T-cell (primary cell): ENCODE measurements around the gene ASMTL. TPM values are rescaled to one million over a fixed set of nuclear protein-coding genes. Genes with fewer than 3 reads are reported as not detected.

Experiments
- ATAC-seq, 4 experiments: fragments of 200-7000 bp in 3 of 4; fragments of 150-1000 bp in 1 of 4; cut with Tn5 transposase; replicated peaks in 1 of 4; 1 replicate in 3 of 4; 2 replicates in 1 of 4; pipeline ENCODE4 v1.10.0; 2021; ENCODE audit warnings: moderate library complexity in 3 of 4, mild to moderate bottlenecking in 2 of 4, moderate number of reproducible peaks in 1 of 4
- CTCF ChIA-PET, 2 donors: fragments of 300-600 bp; sonication (Branson Sonifier 250); formaldehyde crosslinking; loops; one replicate each; lab custom pipeline; 2022; ENCODE audit warnings: antibody characterized with exemption in 2 of 2; lab: Charles Lee
- POLR2A ChIA-PET, 2 donors: fragments of 300-600 bp; sonication (Branson Sonifier 250); formaldehyde crosslinking; loops; one replicate each; lab custom pipeline; 2022; ENCODE audit warnings: antibody characterized with exemption in 2 of 2; lab: Charles Lee
- DNase-seq, 35 experiments: peaks; one replicate each; pipeline versions ENCODE4 v3.0.0 to v3.0.0-alpha.2; 2013 to 2023
- H3K27ac ChIP-seq: one replicate; pipeline ENCODE4 v1.5.1; 2013; ENCODE audit warnings: low read length
- H3K27me3 ChIP-seq, 2 experiments: replicated peaks in 1 of 2; 1 replicate in 1 of 2; 2 replicates in 1 of 2; pipeline versions ENCODE4 v1.6.1 to v1.7.0; 2013; ENCODE audit warnings: low read length in 1 of 2, mixed read lengths in 1 of 2; ENCODE audit not compliant: control insufficient read depth in 2 of 2, insufficient read depth in 2 of 2; ENCODE audit errors: extremely low read depth in 1 of 2
- H3K36me3 ChIP-seq, 2 donors: 1 replicate in 1 of 2; 2 replicates in 1 of 2; pipeline versions ENCODE4 v1.6.1 to v1.7.0; 2013; ENCODE audit warnings: low read length in 1 of 2; ENCODE audit not compliant: control insufficient read depth in 2 of 2, insufficient read depth in 1 of 2; ENCODE audit errors: extremely low read depth in 1 of 2
- H3K4me1 ChIP-seq, 2 experiments: 1 replicate in 1 of 2; 2 replicates in 1 of 2; pipeline versions ENCODE4 v1.6.1 to v1.7.0; 2013; ENCODE audit warnings: low read length in 2 of 2, mixed read lengths in 1 of 2; ENCODE audit not compliant: insufficient read depth in 2 of 2, control insufficient read depth in 1 of 2; ENCODE audit errors: extremely low read depth in 1 of 2
- H3K4me3 ChIP-seq, 2 donors: 1 replicate in 1 of 2; 2 replicates in 1 of 2; pipeline versions ENCODE4 v1.5.1 to v1.7.0; 2013; ENCODE audit warnings: mild to moderate bottlenecking in 2 of 2, low read length in 1 of 2, moderate library complexity in 1 of 2; ENCODE audit not compliant: control insufficient read depth in 1 of 2; ENCODE audit errors: extremely low read depth in 1 of 2
- H3K9me3 ChIP-seq: 2 replicates; pipeline ENCODE4 v1.7.0; 2013
- H3K27ac Mint-ChIP-seq, 2 donors: one replicate each; pipeline ENCODE4 v1.8.0; 2020 to 2021; ENCODE audit warnings: mild to moderate bottlenecking in 2 of 2, mixed read lengths in 2 of 2
- H3K27me3 Mint-ChIP-seq, 2 donors: one replicate each; pipeline ENCODE4 v1.8.0; 2021 to 2022; ENCODE audit warnings: mixed read lengths in 2 of 2
- H3K36me3 Mint-ChIP-seq: one replicate; pipeline ENCODE4 v1.8.0; 2021; ENCODE audit warnings: mixed read lengths
- H3K4me1 Mint-ChIP-seq, 3 donors: one replicate each; pipeline ENCODE4 v1.8.0; 2020 to 2022; ENCODE audit warnings: mixed read lengths in 3 of 3, mild to moderate bottlenecking in 1 of 3
- H3K4me3 Mint-ChIP-seq, 3 donors: one replicate each; pipeline ENCODE4 v1.8.0; 2020 to 2022; ENCODE audit warnings: mild to moderate bottlenecking in 3 of 3, mixed read lengths in 3 of 3, moderate library complexity in 3 of 3
- H3K9me3 Mint-ChIP-seq, 3 donors: one replicate each; pipeline ENCODE4 v1.8.0; 2020 to 2022; ENCODE audit warnings: mixed read lengths in 3 of 3
- WGBS: methylation state at CpG from one replicate; pipeline ENCODE4 v1.1.5; 2013; ENCODE audit warnings: missing lambda C conversion rate; ENCODE audit not compliant: insufficient coverage; 5-methylcytosine and 5-hydroxymethylcytosine counted together
- total RNA-seq, 35 experiments: library from RNA in 6 of 35; stranded (reverse) in 6 of 35; fragments of 120-200 nt in 1 of 35; gene quantifications; one replicate each; pipeline versions ENCODE4 v1.2.1 to v1.2.4 and lab custom pipeline; 2013 to 2026

ASMTL gene
- total RNA-seq, 5 donors from 2014 or later (not counting 1 experiment from before 2014, with no cell fraction given) = 44.9 to 48.8 (median 45.4) TPM

GRCh38 chrX:1472975-1473374 is 20.3 kb upstream of the ASMTL start:
- H3K27me3 Mint-ChIP-seq = no peaks in the 10 kb centered on the region
- Histone ChIP-seq H3K27me3 (no peaks in the 10 kb centered on the region), H3K4me1 (peaks cover 32 to 72% of the 10 kb centered on the region in 2 experiments), H3K4me3 (no peak overlapping the region), H3K27ac (no peak overlapping the region), H3K36me3 (peaks cover 8 to 22% of the 10 kb centered on the region in 2 donors), H3K9me3 (no peaks in the 10 kb centered on the region)
- 96% methylated on average over 2 of the region's 2 CpGs for WGBS
- no peak for ATAC-seq
- DNase-seq = peak in 1 of 35 experiments; percentile 2
- CTCF ChIA-PET = no interaction called here
- peaks cover 0 to 24% (median 0%) of the 10 kb centered on the region in 3 donors for H3K9me3 Mint-ChIP-seq
- no peak overlapping the region for H3K27ac Mint-ChIP-seq
- H3K4me3 Mint-ChIP-seq = peak overlapping the region in 1 of 3 donors; percentile 89
- H3K4me1 Mint-ChIP-seq = peaks cover 59 to 91% (median 88%) of the 10 kb centered on the region in 3 donors
- H3K36me3 Mint-ChIP-seq = peaks cover 57% of the 10 kb centered on the region
- POLR2A ChIA-PET = no interaction called here

GRCh38 chrX:1468250-1468772 is 15.6 kb upstream of the ASMTL start:
- POLR2A ChIA-PET = no interaction called here
- Mint-ChIP-seq H3K4me1 (peaks cover 75 to 91% (median 91%) of the 10 kb centered on the region in 3 donors), H3K4me3 (peak overlapping the region; percentile 54 to 78 (median 68)), H3K36me3 (peaks cover 38% of the 10 kb centered on the region), H3K27me3 (no peaks in the 10 kb centered on the region), H3K9me3 (peaks cover 0 to 14% (median 0%) of the 10 kb centered on the region in 3 donors), H3K27ac (peak overlapping the region; percentile 93 to 94)
- 10% methylated on average over 17 of the region's 20 CpGs for WGBS
- CTCF ChIA-PET = no interaction called here
- peak; percentile 42 to 87 (median 66) for DNase-seq
- H3K36me3 ChIP-seq = peaks cover 8 to 36% of the 10 kb centered on the region in 2 donors
- ATAC-seq = peak; percentile 31 to 64 (median 59)
- no peaks in the 10 kb centered on the region for H3K27me3 ChIP-seq
- H3K4me1 ChIP-seq = peaks cover 59 to 97% of the 10 kb centered on the region in 2 experiments
- no peak overlapping the region for H3K4me3 ChIP-seq
- H3K27ac ChIP-seq = peak overlapping the region; percentile 86
- H3K9me3 ChIP-seq = no peaks in the 10 kb centered on the region

DNA sequence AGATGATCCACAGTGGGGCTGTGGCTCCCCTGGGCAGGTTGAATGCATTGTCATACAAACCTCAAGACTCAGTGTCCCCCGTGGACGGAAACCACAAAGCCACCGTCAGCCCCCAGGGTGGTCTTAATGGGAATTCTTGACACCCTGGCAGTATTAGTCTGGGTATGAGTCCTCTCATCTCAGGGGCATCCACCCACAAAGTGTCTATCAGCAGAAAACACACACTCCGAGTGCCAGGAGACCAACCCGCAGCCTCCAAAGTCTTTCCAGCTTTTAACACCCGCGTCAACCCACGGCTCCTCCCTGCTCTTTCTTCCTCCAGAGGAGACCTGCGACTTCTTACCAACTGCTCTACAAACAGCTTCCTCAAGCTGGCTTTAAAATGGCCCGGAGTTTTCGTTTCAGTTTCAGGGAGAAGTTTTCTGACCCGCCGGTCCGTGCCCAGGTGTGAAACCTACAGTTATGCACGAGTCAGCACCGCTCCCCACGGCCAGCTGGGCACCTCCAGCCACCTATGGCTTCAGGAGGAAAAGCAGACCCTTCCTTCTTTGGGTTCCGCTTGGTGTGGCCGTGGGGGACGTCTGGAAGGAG is 14.4 kb upstream of the ASMTL start:
- H3K27me3 Mint-ChIP-seq = no peaks in the 10 kb centered on the region
- DNase-seq (peak in 22 of 35 experiments; percentile 21 to 75 (median 38)), ATAC-seq (no peak)
- peak overlapping the region; percentile 19 to 32 for H3K4me3 ChIP-seq
- H3K4me1 Mint-ChIP-seq = peaks cover 85 to 93% (median 91%) of the 10 kb centered on the region in 3 donors
- H3K27ac ChIP-seq = peak overlapping the region; percentile 86
- peaks cover 0 to 2% (median 0%) of the 10 kb centered on the region in 3 donors for H3K9me3 Mint-ChIP-seq
- CTCF ChIA-PET = no interaction called here
- POLR2A ChIA-PET = no interaction called here
- peaks cover 28% of the 10 kb centered on the region for H3K36me3 Mint-ChIP-seq
- H3K4me3 Mint-ChIP-seq = peak overlapping the region; percentile 65 to 79 (median 78)
- peak overlapping the region; percentile 93 to 94 for H3K27ac Mint-ChIP-seq
- H3K36me3 ChIP-seq = peaks cover 8 to 43% of the 10 kb centered on the region in 2 donors
- peaks cover 66 to 96% of the 10 kb centered on the region in 2 experiments for H3K4me1 ChIP-seq
- WGBS = 17% methylated on average over 12 of the region's 20 CpGs
- H3K27me3 ChIP-seq = no peaks in the 10 kb centered on the region
- no peaks in the 10 kb centered on the region for H3K9me3 ChIP-seq

- no peaks in the 10 kb centered on the region for H3K9me3 ChIP-seq
- no peaks in the 10 kb centered on the region for H3K27me3 Mint-ChIP-seq
- H3K4me3 Mint-ChIP-seq = peak overlapping the region in 2 of 3 donors; percentile 34 to 78
- CTCF ChIA-PET = no interaction called here
- H3K4me1 Mint-ChIP-seq = peaks cover 80 to 91% (median 89%) of the 10 kb centered on the region in 3 donors
- peaks cover 61 to 93% of the 10 kb centered on the region in 2 experiments for H3K4me1 ChIP-seq
- H3K27ac ChIP-seq = peak overlapping the region; percentile 86
- peaks cover 8 to 43% of the 10 kb centered on the region in 2 donors for H3K36me3 ChIP-seq
- H3K9me3 Mint-ChIP-seq = no peaks in the 10 kb centered on the region
- POLR2A ChIA-PET = no interaction called here
- peak overlapping the region; percentile 68 to 98 for H3K27ac Mint-ChIP-seq
- no peak overlapping the region for H3K4me3 ChIP-seq
- peaks cover 21% of the 10 kb centered on the region for H3K36me3 Mint-ChIP-seq
- DNase-seq (peak in 5 of 35 experiments; percentile 2 to 24 (median 11)), ATAC-seq (no peak)
- WGBS = over 99% methylated on average over 17 of the region's 36 CpGs
- H3K27me3 ChIP-seq = no peaks in the 10 kb centered on the region
These were observed 13.5 kb upstream of the ASMTL start for GRCh38 chrX:1466232-1466661.

- ChIA-PET CTCF (no interaction called here), POLR2A (no interaction called here)
- Mint-ChIP-seq H3K27me3 (no peaks in the 10 kb centered on the region), H3K4me3 (peak overlapping the region in 2 of 3 donors; percentile 78 to 79), H3K4me1 (peaks cover 75 to 90% (median 83%) of the 10 kb centered on the region in 3 donors), H3K27ac (peak overlapping the region; percentile 94 to 98), H3K36me3 (peaks cover 21% of the 10 kb centered on the region), H3K9me3 (no peaks in the 10 kb centered on the region)
- Histone ChIP-seq H3K27me3 (no peaks in the 10 kb centered on the region), H3K36me3 (peaks cover 8 to 43% of the 10 kb centered on the region in 2 donors), H3K4me3 (peak overlapping the region in 1 of 2 donors; percentile 37), H3K27ac (peak overlapping the region; percentile 98), H3K4me1 (peaks cover 56 to 92% of the 10 kb centered on the region in 2 experiments), H3K9me3 (no peaks in the 10 kb centered on the region)
- peak in 3 of 35 experiments; percentile 4 to 23 (median 12) for DNase-seq
- 95% methylated on average over 70 of the region's 75 CpGs for WGBS
- no peak for ATAC-seq
These were observed 12.8 kb upstream of the ASMTL start for GRCh38 chrX:1465286-1466231.

DNA sequence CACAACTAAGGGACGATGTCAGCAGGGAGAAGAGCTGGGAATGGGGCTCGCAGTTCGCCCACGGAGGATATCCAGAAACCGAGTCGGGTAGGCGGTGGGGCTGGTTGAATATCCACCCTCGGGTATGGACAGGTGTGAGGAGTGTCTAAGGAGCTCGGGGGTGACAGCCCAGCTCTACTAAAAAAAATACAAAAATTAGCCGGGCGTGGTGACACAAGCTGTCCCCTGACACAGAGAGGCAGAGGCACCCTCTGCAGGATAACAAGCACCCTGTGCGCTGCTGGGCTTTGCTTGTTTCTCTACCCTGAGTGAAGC is 12.2 kb upstream of the ASMTL start:
- 42% methylated on average over 2 of the region's 12 CpGs for WGBS
- Histone ChIP-seq H3K4me1 (peaks cover 53 to 86% of the 10 kb centered on the region in 2 experiments), H3K27me3 (no peaks in the 10 kb centered on the region), H3K9me3 (no peaks in the 10 kb centered on the region), H3K4me3 (peak overlapping the region; percentile 33 to 37), H3K27ac (peak overlapping the region; percentile 98), H3K36me3 (peaks cover 8 to 43% of the 10 kb centered on the region in 2 donors)
- Mint-ChIP-seq H3K27me3 (no peaks in the 10 kb centered on the region), H3K36me3 (peaks cover 21% of the 10 kb centered on the region), H3K4me3 (peak overlapping the region; percentile 61 to 79 (median 68)), H3K9me3 (no peaks in the 10 kb centered on the region), H3K27ac (peak overlapping the region; percentile 94 to 98), H3K4me1 (peaks cover 72 to 84% (median 77%) of the 10 kb centered on the region in 3 donors)
- ChIA-PET POLR2A (no interaction called here), CTCF (no interaction called here)
- DNase-seq (peak in 1 of 35 experiments; percentile 36), ATAC-seq (no peak)
